HCT116 (cell line): ENCODE results near the gene CAPRIN1. TPM values are rescaled to one million over a fixed set of nuclear protein-coding genes. Genes with fewer than 3 reads are reported as not detected.

Experiments
- ATAC-seq: fragments of 200-7000 bp; cut with Tn5 transposase; 2 replicates; pipeline ENCODE4 v1.9.1; 2020; ENCODE audit warnings: mild to moderate bottlenecking, moderate library complexity
- BruUV-seq: library from RNA; stranded (reverse); fragments of 400-500 nt; replicated peaks from 2 replicates; lab custom pipeline; 2021; lab: Mats Ljungman, UMichigan
- CTCF ChIA-PET: fragments of 300-600 bp; sonication (Branson Sonifier 250); formaldehyde crosslinking; loops from one replicate; lab custom pipeline; 2021; ENCODE audit warnings: antibody characterized with exemption; lab: Charles Lee
- POLR2A ChIA-PET: fragments of 300-600, 350-600 bp; sonication (Branson Sonifier 250); formaldehyde crosslinking; loops from one replicate; lab custom pipeline; 2021; ENCODE audit warnings: antibody characterized with exemption; lab: Charles Lee
- RAD21 ChIA-PET, 2 experiments: fragments of 300-600 bp; sonication (Branson Sonifier 250); formaldehyde crosslinking; loops; one replicate each; lab custom pipeline; 2023; ENCODE audit warnings: low total read pairs in 2 of 2; ENCODE audit not compliant: uncharacterized antibody in 2 of 2, unreplicated experiment in 2 of 2, low non-redundant PET in 1 of 2; lab: Charles Lee
- DNase-seq: peaks from one replicate; pipeline ENCODE4 v3.0.0-alpha.2; 2010; ENCODE audit warnings: low read depth, low spot score
- H2AFZ ChIP-seq: fragments of 200-600 bp; shearing (Covaris generic), sonication (generic); 2 replicates; pipeline ENCODE4 v1.6.1; 2017; ENCODE audit warnings: low read depth, mixed run types, mixed read lengths, antibody characterized with exemption, low read length; ENCODE audit not compliant: poor library complexity, severe bottlenecking
- H3K27ac ChIP-seq: 2 replicates; pipeline ENCODE4 v1.5.1; 2012; ENCODE audit warnings: low read depth, low read length
- H3K27me3 ChIP-seq: fragments of 200-600 bp; sonication (generic); 2 replicates; pipeline ENCODE4 v1.6.1; 2016; ENCODE audit warnings: mixed run types, low read length, mixed read lengths; ENCODE audit not compliant: insufficient read depth
- H3K36me3 ChIP-seq, 2 experiments: fragments of 200-500 bp in 1 of 2; fragments of 200-600 bp in 1 of 2; sonication (Bioruptor generic) in 1 of 2; sonication (generic) in 1 of 2; 2 replicates each; pipeline versions ENCODE4 v1.5.1 to v1.6.1; 2014 to 2016; ENCODE audit warnings: low read length in 2 of 2, inconsistent platforms in 1 of 2, mixed read lengths in 1 of 2, mixed run types in 1 of 2; ENCODE audit not compliant: insufficient read depth in 2 of 2, control insufficient read depth in 1 of 2
- H3K4me1 ChIP-seq, 2 experiments: fragments of 200-600 bp in 1 of 2; sonication (generic) in 1 of 2; 2 replicates each; pipeline versions ENCODE4 v1.5.1 to v1.6.1; 2012 to 2017; ENCODE audit warnings: low read length in 2 of 2, inconsistent platforms in 1 of 2, mild to moderate bottlenecking in 1 of 2, mixed read lengths in 1 of 2, mixed run types in 1 of 2, moderate library complexity in 1 of 2; ENCODE audit not compliant: insufficient read depth in 2 of 2, control insufficient read depth in 1 of 2
- H3K4me2 ChIP-seq: fragments of 200-600 bp; sonication (generic); 2 replicates; pipeline ENCODE4 v1.6.1; 2017; ENCODE audit warnings: mixed run types, low read length, mixed read lengths
- H3K4me3 ChIP-seq, 2 experiments: fragments of 200-600 bp in 1 of 2; sonication (generic) in 1 of 2; replicated peaks in 1 of 2; 2 replicates each; pipeline ENCODE4 v1.5.1; 2011 to 2016; ENCODE audit warnings: low read length in 2 of 2, control low read depth in 1 of 2, low read depth in 1 of 2, mild to moderate bottlenecking in 1 of 2, mixed read lengths in 1 of 2, mixed run types in 1 of 2
- H3K79me2 ChIP-seq: fragments of 200-600 bp; sonication (generic); 2 replicates; pipeline ENCODE4 v1.6.1; 2017; ENCODE audit warnings: mild to moderate bottlenecking, mixed run types, low read length, moderate library complexity, mixed read lengths; ENCODE audit not compliant: insufficient read depth
- H3K9ac ChIP-seq: fragments of 200-600 bp; sonication (generic); 2 replicates; pipeline ENCODE4 v1.6.1; 2016; ENCODE audit warnings: low read length, mixed read lengths
- H3K9me2 ChIP-seq: fragments of 200-600 bp; sonication (generic), shearing (Covaris generic); 2 replicates; pipeline ENCODE4 v1.6.1; 2017; ENCODE audit warnings: mixed run types, mild to moderate bottlenecking, moderate library complexity; ENCODE audit not compliant: insufficient read depth
- H3K9me3 ChIP-seq, 2 experiments: fragments of 200-500 bp in 1 of 2; fragments of 200-600 bp in 1 of 2; sonication (Bioruptor generic) in 1 of 2; sonication (generic) in 1 of 2; 2 replicates each; pipeline ENCODE4 v1.6.1; 2014 to 2017; ENCODE audit warnings: low read length in 2 of 2, mixed read lengths in 2 of 2, inconsistent platforms in 1 of 2, low read depth in 1 of 2, mild to moderate bottlenecking in 1 of 2, mixed run types in 1 of 2, moderate library complexity in 1 of 2; ENCODE audit not compliant: control insufficient read depth in 1 of 2, insufficient read depth in 1 of 2
- H4K20me1 ChIP-seq: fragments of 200-600 bp; sonication (generic), shearing (Covaris generic); 2 replicates; pipeline ENCODE4 v1.6.1; 2017; ENCODE audit warnings: mixed run types, mild to moderate bottlenecking, moderate library complexity; ENCODE audit not compliant: insufficient read depth
- CBX3 ChIP-seq: IDR thresholded peaks from 2 replicates; pipeline ENCODE4 v1.6.1; 2012; ENCODE audit warnings: low read depth
- EGR1 ChIP-seq: IDR thresholded peaks from 2 replicates; pipeline ENCODE4 v1.6.1; 2012; ENCODE audit warnings: low read depth
- ELF1 ChIP-seq: IDR thresholded peaks from 2 replicates; pipeline ENCODE4 v1.6.1; 2012; ENCODE audit warnings: low read depth, borderline replicate concordance
- EZH2 ChIP-seq: fragments of 200-600 bp; sonication (generic); IDR thresholded peaks from 2 replicates; pipeline ENCODE4 v1.6.1; 2017; ENCODE audit warnings: antibody characterized with exemption, mixed run types
- FOSL1 ChIP-seq: IDR thresholded peaks from 2 replicates; pipeline ENCODE4 v1.6.1; 2012; ENCODE audit warnings: low read depth
- JUND ChIP-seq: IDR thresholded peaks from 2 replicates; pipeline ENCODE4 v1.6.1; 2012
- MAX ChIP-seq: IDR thresholded peaks from 2 replicates; pipeline ENCODE4 v1.6.1; 2012
- SIN3A ChIP-seq: IDR thresholded peaks from 2 replicates; pipeline ENCODE4 v1.6.1; 2012; ENCODE audit warnings: low read depth
- SRF ChIP-seq: IDR thresholded peaks from 2 replicates; pipeline ENCODE4 v1.6.1; 2012; ENCODE audit warnings: low read depth
- TCF7L2 ChIP-seq: IDR thresholded peaks from 2 replicates; pipeline ENCODE4 v1.7.0; 2011; ENCODE audit warnings: borderline replicate concordance, inconsistent platforms; ENCODE audit not compliant: insufficient read depth, insufficient read length; ENCODE audit errors: extremely low read depth
- intact Hi-C: fragments of 100-400 bp; cut with micrococcal nuclease; formaldehyde crosslinking; loops from 2 replicates; pipeline ENCODE4 v1.10.0; 2022
- total RNA-seq: library from RNA; stranded (reverse); gene quantifications from one replicate; pipeline ENCODE4 v1.2.1, GENCODE V29; 2021; ENCODE audit not compliant: unreplicated experiment
- TF ChIP-seq, protein P1 (sequence below): IDR thresholded peaks from 2 replicates; pipeline ENCODE4 v1.6.1; 2011; ENCODE audit warnings: mild to moderate bottlenecking, low read length, moderate library complexity; ENCODE audit not compliant: insufficient replicate concordance; ENCODE audit errors: extremely low read depth
- TF ChIP-seq, protein P2 (sequence below), 3 experiments: fragments of 200-600 bp in 1 of 3; sonication (generic) in 1 of 3; IDR thresholded peaks in 2 of 3; conservative IDR thresholded peaks in 1 of 3; 2 replicates each; pipeline ENCODE4 v1.5.1; 2012 to 2017; ENCODE audit warnings: low read depth in 2 of 3, low read length in 2 of 3, antibody characterized with exemption in 1 of 3, borderline replicate concordance in 1 of 3, control low read depth in 1 of 3, mild to moderate bottlenecking in 1 of 3, mixed read lengths in 1 of 3, mixed run types in 1 of 3, moderate library complexity in 1 of 3; ENCODE audit not compliant: insufficient read depth in 1 of 3

CAPRIN1 gene
- total RNA-seq, 1 experiment from 2014 or later: 285 TPM

- Histone ChIP-seq H3K79me2 (peaks cover 19% of the 10 kb centered on the region), H3K27ac (no peak overlapping the region), H3K4me2 (no peak overlapping the region), H2AFZ (no peak overlapping the region), H3K4me3 (no peak overlapping the region), H3K9me3 (no peaks in the 10 kb centered on the region), H3K36me3 (no peaks in the 10 kb centered on the region; a peak in 2 of 4 replicates), H4K20me1 (no peaks in the 10 kb centered on the region), H3K9me2 (no peaks in the 10 kb centered on the region; the same call in 1 of the 2 replicates), H3K4me1 (peaks cover 16 to 40% of the 10 kb centered on the region in 2 experiments), H3K9ac (no peak overlapping the region), H3K27me3 (no peaks in the 10 kb centered on the region)
- TF ChIP-seq TCF7L2: no peak
- TF ChIP-seq CBX3: no peak
- TF ChIP-seq EGR1: no peak
- no peak for TF ChIP-seq FOSL1
- TF ChIP-seq SRF: no peak
- no peak for TF ChIP-seq ELF1
- TF ChIP-seq MAX: no peak
- TF ChIP-seq, protein P1, sequence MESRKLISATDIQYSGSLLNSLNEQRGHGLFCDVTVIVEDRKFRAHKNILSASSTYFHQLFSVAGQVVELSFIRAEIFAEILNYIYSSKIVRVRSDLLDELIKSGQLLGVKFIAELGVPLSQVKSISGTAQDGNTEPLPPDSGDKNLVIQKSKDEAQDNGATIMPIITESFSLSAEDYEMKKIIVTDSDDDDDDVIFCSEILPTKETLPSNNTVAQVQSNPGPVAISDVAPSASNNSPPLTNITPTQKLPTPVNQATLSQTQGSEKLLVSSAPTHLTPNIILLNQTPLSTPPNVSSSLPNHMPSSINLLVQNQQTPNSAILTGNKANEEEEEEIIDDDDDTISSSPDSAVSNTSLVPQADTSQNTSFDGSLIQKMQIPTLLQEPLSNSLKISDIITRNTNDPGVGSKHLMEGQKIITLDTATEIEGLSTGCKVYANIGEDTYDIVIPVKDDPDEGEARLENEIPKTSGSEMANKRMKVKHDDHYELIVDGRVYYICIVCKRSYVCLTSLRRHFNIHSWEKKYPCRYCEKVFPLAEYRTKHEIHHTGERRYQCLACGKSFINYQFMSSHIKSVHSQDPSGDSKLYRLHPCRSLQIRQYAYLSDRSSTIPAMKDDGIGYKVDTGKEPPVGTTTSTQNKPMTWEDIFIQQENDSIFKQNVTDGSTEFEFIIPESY: no peak
- TF ChIP-seq JUND: no peak
- TF ChIP-seq EZH2: no peak
- TF ChIP-seq, protein P2, sequence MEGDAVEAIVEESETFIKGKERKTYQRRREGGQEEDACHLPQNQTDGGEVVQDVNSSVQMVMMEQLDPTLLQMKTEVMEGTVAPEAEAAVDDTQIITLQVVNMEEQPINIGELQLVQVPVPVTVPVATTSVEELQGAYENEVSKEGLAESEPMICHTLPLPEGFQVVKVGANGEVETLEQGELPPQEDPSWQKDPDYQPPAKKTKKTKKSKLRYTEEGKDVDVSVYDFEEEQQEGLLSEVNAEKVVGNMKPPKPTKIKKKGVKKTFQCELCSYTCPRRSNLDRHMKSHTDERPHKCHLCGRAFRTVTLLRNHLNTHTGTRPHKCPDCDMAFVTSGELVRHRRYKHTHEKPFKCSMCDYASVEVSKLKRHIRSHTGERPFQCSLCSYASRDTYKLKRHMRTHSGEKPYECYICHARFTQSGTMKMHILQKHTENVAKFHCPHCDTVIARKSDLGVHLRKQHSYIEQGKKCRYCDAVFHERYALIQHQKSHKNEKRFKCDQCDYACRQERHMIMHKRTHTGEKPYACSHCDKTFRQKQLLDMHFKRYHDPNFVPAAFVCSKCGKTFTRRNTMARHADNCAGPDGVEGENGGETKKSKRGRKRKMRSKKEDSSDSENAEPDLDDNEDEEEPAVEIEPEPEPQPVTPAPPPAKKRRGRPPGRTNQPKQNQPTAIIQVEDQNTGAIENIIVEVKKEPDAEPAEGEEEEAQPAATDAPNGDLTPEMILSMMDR (IDR thresholded peaks at IDR 0.05 in 2 of 3, conservative IDR thresholded peaks at IDR 0.05 in 1 of 3; ENCODE audit: borderline replicate concordance in 1 of 3, insufficient read depth in 1 of 3, low read depth in 2 of 3, low read length in 2 of 3): no peak
- TF ChIP-seq SIN3A: no peak
- intact Hi-C loops: no loop called here
- DNase-seq (no peak), ATAC-seq (no peak)
- POLR2A ChIA-PET: interaction anchor here (1.4 to 1.7 kb wide), 2 partner anchors 56 to 309 kb away, joined by 3 to 4 read pairs; partner anchors contain the start of genes ABTB2 and NAT10
- BruUV-seq: no TSS peak
- RAD21 ChIA-PET: no interaction called here
- CTCF ChIA-PET: no interaction called here
These were observed 2.5 kb upstream of the CAPRIN1 start for GRCh38 chr11:34049028-34049427.
